Embryonic facial prominence (tissue), 1 donor: Measurements from ENCODE around the gene TNFRSF8.

Source experiments
- DNase-seq: peaks from one replicate; pipeline ENCODE4 v3.0.0-alpha.2; 2016; ENCODE audit errors: extremely low spot score

TNFRSF8 gene

GRCh38 chr1:12188657-12189327, 125.7 kb downstream of the TNFRSF8 start:
- DNase-seq = no peak

DNA sequence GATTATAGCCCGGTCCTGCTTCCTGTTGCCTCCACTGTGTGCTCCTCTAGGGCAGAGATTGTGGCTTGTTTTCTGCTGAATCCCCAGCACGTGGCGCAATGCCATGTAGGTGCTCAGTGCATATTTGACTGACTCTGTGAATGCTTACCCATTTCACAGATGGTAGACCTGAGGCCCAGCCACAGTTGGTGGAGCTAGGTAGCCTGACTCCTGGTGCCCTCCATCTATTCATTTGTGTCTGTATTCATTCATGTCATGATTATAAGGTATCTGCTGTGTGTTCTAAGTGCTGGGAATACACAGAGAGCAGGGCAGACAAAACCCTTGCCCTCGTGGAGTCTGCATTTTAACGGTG, 126.2 kb downstream of the TNFRSF8 start:
- no peak for DNase-seq

DNA sequence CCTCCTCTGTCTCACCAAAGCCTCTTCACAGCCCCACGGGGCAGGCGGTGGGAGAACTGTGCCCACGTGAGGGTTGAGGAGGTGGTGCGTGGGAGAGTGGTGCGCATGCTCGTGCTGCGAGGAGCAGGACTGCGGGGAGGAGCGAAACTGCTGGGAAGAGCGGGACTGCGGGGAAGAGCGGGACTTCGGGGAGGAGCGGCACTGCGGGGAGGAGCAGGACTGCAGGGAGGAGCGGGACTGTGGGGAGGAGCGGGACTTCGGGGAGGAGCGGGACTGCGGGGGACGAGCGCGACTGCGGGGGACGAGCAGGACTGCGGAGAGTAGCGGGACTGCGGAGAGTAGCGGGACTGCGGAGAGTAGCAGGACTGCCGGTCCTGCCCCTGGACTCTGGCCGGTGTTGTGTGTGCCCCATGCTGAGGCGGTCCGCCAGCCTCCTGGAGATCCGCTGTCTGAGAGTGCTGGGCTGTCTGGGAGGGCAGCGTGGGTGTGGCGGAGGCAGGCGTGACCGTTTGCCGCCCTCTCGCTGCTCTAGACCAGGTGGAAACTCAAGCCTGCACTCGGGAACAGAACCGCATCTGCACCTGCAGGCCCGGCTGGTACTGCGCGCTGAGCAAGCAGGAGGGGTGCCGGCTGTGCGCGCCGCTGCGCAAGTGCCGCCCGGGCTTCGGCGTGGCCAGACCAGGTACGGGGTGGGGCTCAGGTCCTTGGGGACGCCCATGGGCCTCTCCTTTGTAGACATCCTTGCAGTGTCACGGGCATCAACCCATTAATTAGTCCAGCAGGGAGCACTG, 128.3 kb downstream of the TNFRSF8 start:
- DNase-seq = no peak
